BE2C (cell line): ENCODE results near the gene SLC6A12.

ENCODE experiments used
- DNase-seq: peaks from one replicate; pipeline ENCODE4 v3.0.0-alpha.2; 2020
- H3K27me3 ChIP-seq: fragments of 250-450 bp; sonication (Bioruptor Pico); 2 replicates; pipeline ENCODE4 v1.5.1; 2020; ENCODE audit warnings: mild to moderate bottlenecking
- H3K36me3 ChIP-seq: fragments of 250-450 bp; sonication (Bioruptor Pico); 2 replicates; pipeline ENCODE4 v1.5.1; 2020; ENCODE audit warnings: mild to moderate bottlenecking
- H3K4me1 ChIP-seq: fragments of 250-450 bp; sonication (Bioruptor Pico); 2 replicates; pipeline ENCODE4 v1.5.1; 2020
- H3K4me3 ChIP-seq: 2 replicates; pipeline ENCODE4 v1.5.1; 2011; ENCODE audit warnings: low read depth, low read length
- H3K9me3 ChIP-seq: fragments of 250-450 bp; sonication (Bioruptor Pico); 2 replicates; pipeline ENCODE4 v1.5.1; 2020
- TF ChIP-seq, protein P1 (sequence below): IDR thresholded peaks from 2 replicates; pipeline ENCODE4 v1.5.1; 2012; ENCODE audit warnings: mild to moderate bottlenecking, low read depth, low read length

Gene SLC6A12

DNA sequence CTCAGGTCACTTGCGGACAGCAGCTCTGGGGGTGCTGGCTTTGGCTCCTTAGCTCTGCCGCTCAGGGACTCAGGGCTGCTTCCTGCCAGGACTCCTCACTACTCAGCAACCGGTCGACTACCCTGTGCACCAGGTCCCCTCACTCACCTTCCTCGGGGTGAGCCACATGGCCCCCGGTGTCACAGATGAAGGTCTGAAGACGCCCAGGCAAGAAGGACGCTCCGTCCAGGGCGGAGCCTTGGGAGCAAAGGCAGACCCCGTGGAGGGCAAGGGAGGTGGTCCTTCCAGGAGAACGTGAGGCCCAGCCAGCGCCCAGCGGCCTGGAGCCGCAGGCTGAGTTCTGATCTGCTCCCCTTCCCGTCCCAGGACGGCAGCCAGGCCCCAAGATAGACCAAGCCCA lies 32.0 kb downstream of the SLC6A12 start:
- no peaks in the 10 kb centered on the region for H3K9me3 ChIP-seq
- DNase-seq = no peak
- H3K27me3 ChIP-seq = no peaks in the 10 kb centered on the region
- no peaks in the 10 kb centered on the region for H3K36me3 ChIP-seq
- H3K4me1 ChIP-seq = peaks cover under 1% of the 10 kb centered on the region
- no peak overlapping the region for H3K4me3 ChIP-seq
- TF ChIP-seq, protein P1, sequence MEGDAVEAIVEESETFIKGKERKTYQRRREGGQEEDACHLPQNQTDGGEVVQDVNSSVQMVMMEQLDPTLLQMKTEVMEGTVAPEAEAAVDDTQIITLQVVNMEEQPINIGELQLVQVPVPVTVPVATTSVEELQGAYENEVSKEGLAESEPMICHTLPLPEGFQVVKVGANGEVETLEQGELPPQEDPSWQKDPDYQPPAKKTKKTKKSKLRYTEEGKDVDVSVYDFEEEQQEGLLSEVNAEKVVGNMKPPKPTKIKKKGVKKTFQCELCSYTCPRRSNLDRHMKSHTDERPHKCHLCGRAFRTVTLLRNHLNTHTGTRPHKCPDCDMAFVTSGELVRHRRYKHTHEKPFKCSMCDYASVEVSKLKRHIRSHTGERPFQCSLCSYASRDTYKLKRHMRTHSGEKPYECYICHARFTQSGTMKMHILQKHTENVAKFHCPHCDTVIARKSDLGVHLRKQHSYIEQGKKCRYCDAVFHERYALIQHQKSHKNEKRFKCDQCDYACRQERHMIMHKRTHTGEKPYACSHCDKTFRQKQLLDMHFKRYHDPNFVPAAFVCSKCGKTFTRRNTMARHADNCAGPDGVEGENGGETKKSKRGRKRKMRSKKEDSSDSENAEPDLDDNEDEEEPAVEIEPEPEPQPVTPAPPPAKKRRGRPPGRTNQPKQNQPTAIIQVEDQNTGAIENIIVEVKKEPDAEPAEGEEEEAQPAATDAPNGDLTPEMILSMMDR = no peak

GRCh38 chr12:180445-180844 lies 33.5 kb downstream of the SLC6A12 start:
- Histone ChIP-seq H3K4me3 (no peak overlapping the region), H3K36me3 (no peaks in the 10 kb centered on the region), H3K27me3 (no peaks in the 10 kb centered on the region), H3K9me3 (no peaks in the 10 kb centered on the region), H3K4me1 (peaks cover 13% of the 10 kb centered on the region)
- DNase-seq = no peak
- TF ChIP-seq, protein P1 = no peak

DNA sequence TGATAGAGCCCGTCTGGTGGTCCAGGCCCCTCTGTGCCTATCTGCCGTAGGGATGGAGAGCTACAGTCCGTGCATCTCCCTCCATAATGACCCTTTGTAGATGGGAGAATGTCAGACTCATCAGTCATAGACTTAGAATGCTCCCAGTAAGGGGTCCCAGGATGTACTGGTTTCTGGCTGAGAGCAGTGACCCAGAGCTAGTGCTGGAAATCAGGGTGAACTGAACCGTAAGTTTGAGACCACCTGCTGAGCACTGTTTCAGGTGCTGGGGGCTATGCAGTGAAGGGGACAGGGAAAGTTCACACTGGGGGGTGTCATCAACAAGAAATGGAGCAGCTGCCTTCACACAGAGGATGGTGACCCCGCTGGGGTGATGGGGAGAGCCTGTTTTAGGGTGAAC lies 34.1 kb downstream of the SLC6A12 start:
- Histone ChIP-seq H3K36me3 (no peaks in the 10 kb centered on the region), H3K4me1 (peaks cover 19% of the 10 kb centered on the region), H3K4me3 (no peak overlapping the region), H3K9me3 (no peaks in the 10 kb centered on the region), H3K27me3 (no peaks in the 10 kb centered on the region)
- TF ChIP-seq, protein P1 = no peak
- no peak for DNase-seq

DNA sequence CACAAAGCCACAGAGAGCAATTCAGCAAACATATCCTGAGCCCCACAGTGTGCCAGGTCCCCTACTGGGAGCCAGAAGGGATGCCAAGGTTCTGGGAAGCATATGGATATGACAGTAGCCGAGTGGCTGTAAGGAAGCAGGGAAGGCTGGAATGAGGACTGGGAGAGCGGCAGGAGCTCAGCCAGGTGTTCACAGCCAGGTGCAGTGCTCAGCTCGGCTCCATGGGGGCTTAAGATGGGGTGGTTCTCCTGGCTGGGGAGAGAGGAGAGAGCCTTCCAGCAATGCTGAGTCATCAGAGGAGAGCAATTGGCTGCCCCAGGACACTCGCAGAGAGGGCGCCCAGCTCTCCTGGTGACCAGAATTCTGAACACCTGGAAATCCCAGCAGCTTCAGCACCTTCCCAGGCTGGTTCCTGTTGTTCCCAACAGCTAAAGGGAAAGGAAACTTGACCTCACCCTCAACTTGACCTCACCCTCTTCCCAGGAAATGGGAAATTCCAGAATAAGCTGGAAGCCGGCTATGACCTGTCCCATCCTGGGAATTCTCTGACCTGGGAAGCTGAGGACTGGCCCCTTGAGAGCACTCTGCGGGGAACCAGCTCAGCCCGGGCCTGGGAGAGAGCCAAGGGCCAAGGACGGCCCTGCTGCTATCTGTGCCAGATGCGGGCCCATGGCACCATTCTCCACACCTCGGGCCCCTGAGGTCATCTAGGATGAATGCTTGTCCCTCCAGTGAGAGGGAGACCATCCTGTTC lies 34.6 kb downstream of the SLC6A12 start:
- Histone ChIP-seq H3K4me1 (peaks cover 20% of the 10 kb centered on the region), H3K4me3 (no peak overlapping the region), H3K36me3 (no peaks in the 10 kb centered on the region), H3K9me3 (no peaks in the 10 kb centered on the region), H3K27me3 (no peaks in the 10 kb centered on the region)
- TF ChIP-seq, protein P1 = no peak
- no peak for DNase-seq

DNA sequence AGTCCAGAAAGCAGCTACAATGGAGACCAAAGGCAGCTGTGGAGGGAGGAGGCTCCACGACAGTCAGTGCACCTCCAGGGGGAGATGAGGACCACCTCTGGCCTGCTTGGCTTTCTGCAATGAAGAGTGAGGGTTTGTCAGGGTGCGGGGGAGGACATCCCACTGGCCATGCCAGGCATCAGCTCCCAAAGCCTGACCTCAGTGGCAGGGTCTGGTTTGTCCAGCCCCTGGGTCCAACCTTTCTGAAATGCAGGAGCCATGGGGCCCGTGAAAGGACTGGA lies 35.2 kb downstream of the SLC6A12 start:
- TF ChIP-seq, protein P1 = no peak
- no peaks in the 10 kb centered on the region for H3K27me3 ChIP-seq
- H3K4me1 ChIP-seq = peaks cover 20% of the 10 kb centered on the region
- DNase-seq = no peak
- no peaks in the 10 kb centered on the region for H3K9me3 ChIP-seq
- no peaks in the 10 kb centered on the region for H3K36me3 ChIP-seq
- no peak overlapping the region for H3K4me3 ChIP-seq

- Histone ChIP-seq H3K4me1 (peaks cover 20% of the 10 kb centered on the region), H3K9me3 (no peaks in the 10 kb centered on the region), H3K4me3 (no peak overlapping the region), H3K36me3 (no peaks in the 10 kb centered on the region), H3K27me3 (no peaks in the 10 kb centered on the region)
- TF ChIP-seq, protein P1 = no peak
- no peak for DNase-seq
These were observed 35.8 kb downstream of the SLC6A12 start for GRCh38 chr12:177980-178828.
